GM19238 (cell line): ENCODE results near the gene PCNX1.
"Not testable (repeated sequence)": the region's sequence is repeated elsewhere in the genome, so short reads cannot be mapped to it uniquely, and the experiment has no call there.

Experiments
- DNase-seq: peaks from one replicate; pipeline ENCODE4 v3.0.0; 2011; ENCODE audit warnings: low spot score; ENCODE audit not compliant: insufficient read length

PCNX1 gene

GRCh38 chr14:70907176-70907995, at the start of gene PCNX1:
PCNX1 (plus strand) TSS chr14:70907459; CDS start chr14:70907851, 392 bp downstream.
- DNase-seq: peak; percentile 90

GRCh38 chr14:70857496-70857890, 49.8 kb upstream of the PCNX1 start:
- no peak for DNase-seq

- no peak for DNase-seq
These were observed 48.6 kb upstream of the PCNX1 start for GRCh38 chr14:70858641-70859040.

GRCh38 chr14:70866992-70867391, 40.3 kb upstream of the PCNX1 start:
- not testable (repeated sequence) for DNase-seq

GRCh38 chr14:70871001-70871400, 36.3 kb upstream of the PCNX1 start:
- DNase-seq: no peak

- no peak for DNase-seq
These were observed 35.2 kb upstream of the PCNX1 start for GRCh38 chr14:70871863-70872677.

- DNase-seq: no peak
These were observed 34.6 kb upstream of the PCNX1 start for GRCh38 chr14:70872678-70873020.

- DNase-seq: no peak
These were observed 33.6 kb upstream of the PCNX1 start for GRCh38 chr14:70873627-70874026.

- not testable (repeated sequence) for DNase-seq
These were observed 31.3 kb upstream of the PCNX1 start for GRCh38 chr14:70875811-70876460.

- no peak for DNase-seq
These were observed 27.8 kb upstream of the PCNX1 start for GRCh38 chr14:70879448-70879847.

GRCh38 chr14:70880888-70881287, 26.4 kb upstream of the PCNX1 start:
- not testable (repeated sequence) for DNase-seq

GRCh38 chr14:70881549-70882177, 25.6 kb upstream of the PCNX1 start:
- peak; percentile 45 for DNase-seq

GRCh38 chr14:70882776-70883492, 24.3 kb upstream of the PCNX1 start:
- no peak for DNase-seq

- no peak for DNase-seq
These were observed 22.5 kb upstream of the PCNX1 start for GRCh38 chr14:70884595-70885342.

- no peak for DNase-seq
These were observed 21.8 kb upstream of the PCNX1 start for GRCh38 chr14:70885343-70886022.

- DNase-seq: peak; percentile 23
These were observed 20.6 kb upstream of the PCNX1 start for GRCh38 chr14:70886421-70887206.

- no peak for DNase-seq
These were observed 20.0 kb upstream of the PCNX1 start for GRCh38 chr14:70887207-70887681.

GRCh38 chr14:70887737-70888499, 19.3 kb upstream of the PCNX1 start:
- no peak for DNase-seq
